WERI-Rb-1 (cell line): ENCODE results near the gene PSMG1.
A peak's percentile ranks its signal among the peaks of the same experiment; 100 is the strongest.

ENCODE experiments used
- DNase-seq: peaks from one replicate; pipeline ENCODE4 v3.0.0-alpha.2; 2020
- H3K27ac ChIP-seq: fragments of 250-450 bp; sonication (Bioruptor Pico); 2 replicates; pipeline ENCODE4 v1.5.1; 2020; ENCODE audit warnings: mild to moderate bottlenecking, moderate library complexity
- H3K27me3 ChIP-seq: fragments of 250-450 bp; sonication (Bioruptor Pico); 2 replicates; pipeline ENCODE4 v1.5.1; 2021; ENCODE audit warnings: mild to moderate bottlenecking, low read depth, moderate library complexity; ENCODE audit not compliant: insufficient read depth, severe bottlenecking
- H3K36me3 ChIP-seq: fragments of 250-450 bp; sonication (Bioruptor Pico); 2 replicates; pipeline ENCODE4 v1.5.1; 2020; ENCODE audit warnings: mild to moderate bottlenecking, moderate library complexity
- H3K4me3 ChIP-seq: 2 replicates; pipeline ENCODE4 v1.5.1; 2011; ENCODE audit warnings: low read depth, mild to moderate bottlenecking, control low read depth, low read length
- H3K9me3 ChIP-seq: fragments of 250-450 bp; sonication (Bioruptor Pico); 2 replicates; pipeline ENCODE4 v1.5.1; 2021; ENCODE audit warnings: mild to moderate bottlenecking, moderate library complexity; ENCODE audit not compliant: severe bottlenecking
- CTCF ChIP-seq: IDR thresholded peaks from 2 replicates; pipeline ENCODE4 v1.5.1; 2011; ENCODE audit warnings: low read depth, mild to moderate bottlenecking, control low read depth, inconsistent platforms, low read length

PSMG1 gene

GRCh38 chr21:39220150-39220549 is 36.9 kb upstream of the PSMG1 start:
- DNase-seq: no peak
- no peaks in the 10 kb centered on the region for H3K9me3 ChIP-seq
- no peak overlapping the region for H3K4me3 ChIP-seq
- no peak for TF ChIP-seq CTCF
- peaks cover 37% of the 10 kb centered on the region for H3K36me3 ChIP-seq
- no peaks in the 10 kb centered on the region for H3K27me3 ChIP-seq
- H3K27ac ChIP-seq: no peak overlapping the region

DNA sequence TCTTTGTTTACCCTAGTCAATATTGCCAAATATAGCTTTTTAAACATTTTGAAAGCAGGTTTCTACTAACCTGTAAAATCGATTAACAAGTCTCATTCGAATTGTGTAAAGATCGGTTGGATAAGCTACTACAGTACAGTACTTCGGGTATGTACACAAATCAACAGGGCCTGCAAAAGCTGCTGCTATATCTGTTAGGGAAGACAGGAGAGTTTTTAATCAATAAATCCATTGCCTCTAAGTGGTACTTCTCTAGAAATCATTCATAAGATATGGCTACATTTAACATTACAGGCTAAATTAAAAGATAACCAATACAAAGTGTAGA is 34.8 kb upstream of the PSMG1 start:
- no peak overlapping the region for H3K4me3 ChIP-seq
- TF ChIP-seq CTCF: no peak
- no peaks in the 10 kb centered on the region for H3K27me3 ChIP-seq
- DNase-seq: no peak
- peaks cover 37% of the 10 kb centered on the region for H3K36me3 ChIP-seq
- no peaks in the 10 kb centered on the region for H3K9me3 ChIP-seq
- H3K27ac ChIP-seq: no peak overlapping the region

DNA sequence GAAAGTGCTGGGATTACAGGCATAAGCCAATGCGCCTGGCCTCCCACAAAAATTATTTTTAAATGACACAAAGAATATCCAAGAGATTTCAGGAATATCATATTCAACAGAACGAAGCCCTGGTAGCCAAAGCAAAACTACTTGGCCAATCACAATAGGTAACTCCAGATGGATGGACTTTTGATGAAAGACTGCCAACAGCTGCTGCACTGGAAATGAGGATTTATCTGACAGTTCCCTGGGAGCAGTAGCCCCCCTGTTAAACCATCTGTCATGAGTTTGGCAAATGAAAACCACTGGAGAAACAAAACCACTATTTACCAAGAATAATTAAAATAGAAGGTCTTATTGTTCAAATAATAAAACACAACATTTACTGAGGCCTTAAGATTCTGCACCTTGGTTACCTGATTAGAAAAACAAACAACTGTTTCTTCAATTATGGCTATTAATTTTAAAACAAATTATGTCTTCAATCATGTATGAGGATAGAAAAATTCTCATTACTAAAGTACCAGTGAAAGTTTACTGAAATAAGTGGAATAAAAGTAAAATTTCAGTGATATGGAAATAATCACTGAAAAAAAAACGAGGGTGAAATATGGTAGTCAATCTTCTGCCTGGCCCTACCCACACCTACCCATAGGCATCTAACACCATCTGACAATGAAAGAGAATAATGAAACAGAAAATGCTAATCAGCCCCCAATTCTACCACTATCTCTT is 34.3 kb upstream of the PSMG1 start:
- Histone ChIP-seq H3K27me3 (no peaks in the 10 kb centered on the region), H3K9me3 (no peaks in the 10 kb centered on the region), H3K27ac (peak overlapping the region; percentile 60), H3K36me3 (peaks cover 39% of the 10 kb centered on the region), H3K4me3 (no peak overlapping the region)
- no peak for TF ChIP-seq CTCF
- DNase-seq: peak; percentile 55

DNA sequence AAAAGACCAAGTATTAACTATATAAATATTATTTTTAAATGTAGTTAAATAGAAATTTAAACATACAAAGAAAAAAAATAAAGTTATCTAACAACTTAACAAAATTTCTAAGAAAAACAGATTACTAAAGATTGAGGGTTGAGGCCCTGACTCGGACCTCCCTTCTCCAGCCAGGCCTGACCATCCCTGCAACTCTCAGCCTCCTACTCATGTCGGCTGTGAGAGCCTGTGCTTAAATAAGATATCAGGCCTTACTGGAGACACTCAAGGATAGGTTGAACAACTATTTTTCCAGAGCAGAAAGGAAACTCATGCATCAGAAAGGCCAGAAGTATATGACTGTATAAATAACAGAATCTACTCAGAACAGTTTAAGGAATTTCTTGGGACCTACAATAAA is 33.0 kb upstream of the PSMG1 start:
- Histone ChIP-seq H3K27ac (peak overlapping the region; percentile 12; the same call in 1 of the 2 replicates), H3K9me3 (no peaks in the 10 kb centered on the region), H3K4me3 (no peak overlapping the region), H3K27me3 (no peaks in the 10 kb centered on the region), H3K36me3 (peaks cover 43% of the 10 kb centered on the region)
- no peak for DNase-seq
- no peak for TF ChIP-seq CTCF

DNA sequence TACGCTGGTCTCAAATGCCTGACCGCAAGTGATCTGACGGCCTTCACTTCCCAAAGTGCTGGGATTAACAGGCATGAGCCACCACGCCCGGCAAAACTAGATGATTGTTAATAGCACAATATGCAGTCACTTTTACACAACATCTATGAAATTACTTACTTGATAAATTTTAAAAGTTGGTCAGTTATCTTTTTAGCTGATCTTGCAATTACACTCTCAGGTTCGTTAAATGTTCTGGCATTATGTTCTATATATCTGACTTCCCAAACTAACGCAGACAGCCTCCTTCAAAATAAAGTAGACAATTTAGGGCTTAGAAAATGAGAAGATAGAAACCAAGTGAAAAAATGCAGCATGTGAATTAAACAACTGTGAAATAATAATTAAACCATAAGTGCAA is 31.8 kb upstream of the PSMG1 start:
- no peaks in the 10 kb centered on the region for H3K27me3 ChIP-seq
- no peaks in the 10 kb centered on the region for H3K9me3 ChIP-seq
- no peak for DNase-seq
- H3K27ac ChIP-seq: no peak overlapping the region
- H3K36me3 ChIP-seq: peaks cover 51% of the 10 kb centered on the region
- no peak overlapping the region for H3K4me3 ChIP-seq
- TF ChIP-seq CTCF: no peak

DNA sequence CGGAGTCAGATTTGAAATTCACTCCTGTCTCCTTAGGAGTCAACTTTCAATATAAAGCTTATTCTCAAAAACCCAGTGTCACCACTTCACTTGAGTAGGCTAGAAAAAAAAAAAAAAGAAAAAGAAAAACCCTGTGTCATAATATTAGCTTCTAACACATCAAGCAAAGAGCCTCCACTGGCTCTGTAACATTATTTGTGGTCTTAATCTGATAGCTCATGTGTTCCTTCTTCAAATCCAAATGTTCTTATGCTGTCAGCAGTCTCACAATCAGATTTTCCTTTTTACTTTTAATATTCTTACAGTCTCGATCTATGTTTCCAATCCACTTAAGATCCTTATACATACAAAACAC is 26.1 kb upstream of the PSMG1 start:
- peaks cover 82% of the 10 kb centered on the region for H3K36me3 ChIP-seq
- no peaks in the 10 kb centered on the region for H3K9me3 ChIP-seq
- no peak overlapping the region for H3K27ac ChIP-seq
- H3K4me3 ChIP-seq: no peak overlapping the region
- H3K27me3 ChIP-seq: no peaks in the 10 kb centered on the region
- DNase-seq: no peak
- no peak for TF ChIP-seq CTCF
